ENCODE data around the gene ZNF148.

Gene ZNF148

DNA sequence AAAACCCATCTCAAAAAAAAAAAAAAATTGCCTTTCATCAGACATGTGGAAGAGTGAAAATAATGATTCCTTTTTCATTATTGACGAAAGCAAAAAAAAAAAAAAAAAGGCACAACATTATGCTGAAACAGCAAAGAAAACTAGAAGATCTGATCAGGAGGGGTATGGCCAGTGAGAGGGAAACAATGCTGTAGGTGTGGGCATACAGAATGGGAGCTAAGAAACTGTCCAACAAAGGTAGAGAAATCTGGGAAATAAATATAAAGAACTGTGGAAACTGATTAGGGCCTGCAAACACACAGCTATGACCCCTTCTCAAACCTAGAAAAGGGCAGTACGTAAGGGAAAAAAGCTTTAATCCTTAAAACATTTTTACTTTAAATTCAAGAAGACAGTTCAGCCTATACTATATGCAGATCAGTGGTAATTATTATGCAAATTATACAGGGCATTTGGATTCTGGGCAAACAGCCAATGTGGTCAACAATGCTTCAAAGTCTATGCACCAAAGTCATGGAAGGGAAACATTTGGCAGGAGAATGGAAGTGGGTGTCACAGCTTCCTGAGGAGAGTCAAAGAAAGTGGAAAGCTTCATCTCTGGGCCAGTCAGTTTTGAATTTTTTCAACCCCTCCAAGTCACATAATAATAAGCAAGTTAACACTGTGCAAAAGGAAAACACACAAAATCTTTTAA is 94.3 kb downstream of the ZNF148 start:
- no peak overlapping the region for H3K27ac ChIP-seq
- no peak for TF ChIP-seq ZFX (IDR thresholded peaks at IDR 0.05; ENCODE audit: borderline replicate concordance)
- TF ChIP-seq, protein P1, sequence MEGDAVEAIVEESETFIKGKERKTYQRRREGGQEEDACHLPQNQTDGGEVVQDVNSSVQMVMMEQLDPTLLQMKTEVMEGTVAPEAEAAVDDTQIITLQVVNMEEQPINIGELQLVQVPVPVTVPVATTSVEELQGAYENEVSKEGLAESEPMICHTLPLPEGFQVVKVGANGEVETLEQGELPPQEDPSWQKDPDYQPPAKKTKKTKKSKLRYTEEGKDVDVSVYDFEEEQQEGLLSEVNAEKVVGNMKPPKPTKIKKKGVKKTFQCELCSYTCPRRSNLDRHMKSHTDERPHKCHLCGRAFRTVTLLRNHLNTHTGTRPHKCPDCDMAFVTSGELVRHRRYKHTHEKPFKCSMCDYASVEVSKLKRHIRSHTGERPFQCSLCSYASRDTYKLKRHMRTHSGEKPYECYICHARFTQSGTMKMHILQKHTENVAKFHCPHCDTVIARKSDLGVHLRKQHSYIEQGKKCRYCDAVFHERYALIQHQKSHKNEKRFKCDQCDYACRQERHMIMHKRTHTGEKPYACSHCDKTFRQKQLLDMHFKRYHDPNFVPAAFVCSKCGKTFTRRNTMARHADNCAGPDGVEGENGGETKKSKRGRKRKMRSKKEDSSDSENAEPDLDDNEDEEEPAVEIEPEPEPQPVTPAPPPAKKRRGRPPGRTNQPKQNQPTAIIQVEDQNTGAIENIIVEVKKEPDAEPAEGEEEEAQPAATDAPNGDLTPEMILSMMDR (IDR thresholded peaks at IDR 0.05), result no peak

DNA sequence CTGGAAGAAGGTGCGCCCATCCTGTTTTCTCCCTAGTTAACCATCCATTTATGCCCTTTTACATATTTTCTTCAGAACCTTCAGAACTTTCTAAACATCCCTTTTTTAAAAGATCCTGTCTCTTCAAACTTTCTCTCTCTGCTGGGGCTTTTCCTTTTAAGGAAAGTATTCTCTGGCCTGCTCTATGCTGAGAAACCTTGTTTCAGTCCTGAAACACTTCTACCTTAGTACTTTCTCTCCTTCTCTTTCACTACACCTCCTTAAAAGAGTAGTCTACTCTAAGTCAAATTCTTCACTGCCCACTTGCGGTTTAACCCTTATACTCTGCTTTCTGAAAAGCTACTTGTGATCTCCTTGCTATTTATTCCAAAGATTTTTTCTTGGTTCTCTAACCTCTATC is 97.0 kb downstream of the ZNF148 start:
- no peak overlapping the region for H3K27ac ChIP-seq
- TF ChIP-seq ZFX (IDR thresholded peaks at IDR 0.05; ENCODE audit: borderline replicate concordance), result no peak
- TF ChIP-seq, protein P1 (IDR thresholded peaks at IDR 0.05), result no peak

DNA sequence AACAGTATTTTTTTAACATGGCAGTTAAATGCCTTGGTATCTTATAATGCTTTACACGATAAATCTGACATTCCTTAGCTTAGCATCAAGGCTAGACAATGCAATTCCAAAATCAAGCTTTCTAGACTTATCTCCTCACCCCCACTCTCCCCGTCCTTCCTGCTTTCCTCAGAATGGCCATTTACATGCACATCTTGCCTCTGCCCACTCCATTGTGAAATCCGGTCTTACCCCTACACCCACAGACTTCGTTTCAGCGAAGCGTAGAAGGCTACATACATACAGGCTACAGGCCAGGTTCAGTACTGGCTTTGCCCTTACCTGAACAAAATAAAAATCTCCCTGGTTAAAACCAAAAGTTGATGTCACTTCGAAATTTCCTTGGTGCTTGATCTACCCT is 104.0 kb downstream of the ZNF148 start:
- H3K27ac ChIP-seq, result no peak overlapping the region
- TF ChIP-seq, protein P1 (IDR thresholded peaks at IDR 0.05), result no peak
- TF ChIP-seq ZFX (IDR thresholded peaks at IDR 0.05; ENCODE audit: borderline replicate concordance), result no peak

DNA sequence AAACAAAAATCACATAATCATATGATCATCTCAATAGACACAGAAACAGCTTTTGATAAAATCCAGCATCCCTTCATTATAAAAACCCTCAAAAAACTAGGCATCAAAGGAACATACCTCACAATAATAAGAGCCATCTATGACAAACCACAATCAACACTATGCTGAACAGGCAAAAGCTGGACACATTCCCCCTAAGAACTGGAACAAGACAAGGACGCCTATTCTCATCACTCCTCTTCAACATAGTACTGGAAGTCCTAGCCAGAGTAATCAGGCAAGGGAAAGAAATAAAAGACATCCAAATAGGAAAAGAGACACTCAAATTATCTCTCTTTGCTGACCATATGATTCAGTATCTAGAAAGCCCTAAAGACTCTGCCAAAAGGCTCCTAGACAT is 107.7 kb downstream of the ZNF148 start:
- no peak for TF ChIP-seq ZFX (IDR thresholded peaks at IDR 0.05; ENCODE audit: borderline replicate concordance)
- TF ChIP-seq, protein P1 (IDR thresholded peaks at IDR 0.05), result no peak
- no peak overlapping the region for H3K27ac ChIP-seq

DNA sequence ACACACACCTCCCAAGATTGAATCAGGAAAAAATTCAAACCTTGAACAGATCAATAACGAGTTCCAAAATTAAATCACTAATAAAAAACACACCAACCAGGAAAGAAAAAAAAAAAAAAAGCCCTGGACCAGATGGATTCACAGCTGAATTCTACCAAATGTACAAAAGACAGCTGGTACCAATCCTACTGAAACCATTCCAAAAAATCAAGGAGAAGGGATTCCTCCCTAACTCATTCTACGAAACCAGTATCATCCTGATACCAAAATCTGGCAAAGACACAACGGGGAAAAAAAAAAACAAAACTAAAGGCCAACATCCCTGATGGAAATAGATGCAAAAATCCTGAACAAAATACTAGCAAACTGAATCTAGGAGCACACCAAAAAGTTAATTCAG is 108.2 kb downstream of the ZNF148 start:
- no peak overlapping the region for H3K27ac ChIP-seq
- TF ChIP-seq ZFX (IDR thresholded peaks at IDR 0.05; ENCODE audit: borderline replicate concordance), result no peak
- TF ChIP-seq, protein P1 (IDR thresholded peaks at IDR 0.05), result no peak

DNA sequence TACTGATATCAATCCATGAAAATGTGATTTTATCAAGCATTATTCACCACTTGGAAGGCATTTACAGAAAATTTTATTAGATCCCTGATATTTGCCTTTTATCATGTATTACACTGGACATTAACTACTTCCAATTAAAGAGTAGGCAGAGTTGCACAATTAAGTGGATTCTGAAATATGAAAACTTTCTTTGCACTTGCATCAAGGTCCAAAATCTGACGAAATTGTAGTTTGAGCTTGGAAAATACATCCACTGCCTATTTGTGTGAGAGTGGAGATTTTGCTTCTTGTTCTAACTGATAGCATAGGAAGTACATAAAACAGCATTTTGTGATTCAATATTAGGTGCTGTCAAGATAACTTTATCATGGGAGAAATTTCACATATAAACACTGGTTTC is 113.0 kb downstream of the ZNF148 start:
- no peak for TF ChIP-seq ZFX (IDR thresholded peaks at IDR 0.05; ENCODE audit: borderline replicate concordance)
- TF ChIP-seq, protein P1 (IDR thresholded peaks at IDR 0.05), result no peak

DNA sequence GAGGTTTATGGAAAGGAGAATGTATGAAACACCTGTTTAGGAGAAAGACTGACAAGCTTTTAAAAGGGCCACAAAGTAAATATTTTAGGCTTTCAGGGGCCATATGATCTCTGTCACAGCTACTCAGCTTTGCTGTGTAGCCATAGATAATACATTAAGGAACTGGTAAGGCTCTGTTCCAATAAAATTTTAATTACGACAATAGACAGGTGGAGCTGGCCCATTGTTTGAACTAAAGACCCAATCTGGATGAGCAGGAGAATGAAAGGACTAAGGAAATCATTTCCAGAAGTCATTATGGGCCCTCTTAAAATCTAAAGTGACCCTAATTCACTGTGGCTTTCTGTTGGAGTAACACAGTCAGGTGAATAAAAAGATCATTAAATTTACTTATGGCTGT is 114.1 kb downstream of the ZNF148 start:
- no peak for TF ChIP-seq ZFX (IDR thresholded peaks at IDR 0.05; ENCODE audit: borderline replicate concordance)
- TF ChIP-seq, protein P1 (IDR thresholded peaks at IDR 0.05), result no peak
- no peak overlapping the region for H3K27ac ChIP-seq

More for the DNA sequence above, 113.0 kb downstream of the ZNF148 start:
- no peak overlapping the region for H3K27ac ChIP-seq

Data from 22Rv1 (cell line).